ENCODE measurements around the gene UBA7. TPM values are rescaled to one million over a fixed set of nuclear protein-coding genes. Genes with fewer than 3 reads are reported as not detected.
"Not testable (repeated sequence)": the region's sequence is repeated elsewhere in the genome, so short reads cannot be mapped to it uniquely, and the experiment has no call there.

The UBA7 gene
- total and polyA plus RNA-seq, 2 donors (not counting 3 experiments of a cell fraction or from before 2014, with no cell fraction given): 57.4 to 80.7 TPM

- Histone ChIP-seq H3K4me2 (ENCODE audit: insufficient read depth, low read length) (no peak overlapping the region), H3K36me3 (ENCODE audit: control insufficient read depth in 2 of 2, extremely low read depth in 1 of 2, insufficient read depth in 2 of 2, low read length in 2 of 2) (peaks cover 2 to 14% of the 10 kb centered on the region in 2 experiments), H2AFZ (ENCODE audit: low read depth, low read length) (no peak overlapping the region), H4K20me1 (replicated peaks; ENCODE audit: control insufficient read depth, extremely low read depth, insufficient read depth, low read length) (no peaks in the 10 kb centered on the region), H3K9me1 (replicated peaks; ENCODE audit: control insufficient read depth, extremely low read depth, insufficient read depth, low read length) (no peaks in the 10 kb centered on the region), H3K27me3 (ENCODE audit: control insufficient read depth in 2 of 2, insufficient read depth in 2 of 2, low read length in 2 of 2) (no peaks in the 10 kb centered on the region), H3K79me2 (ENCODE audit: control insufficient read depth, insufficient read depth, low read length) (peaks cover 78% of the 10 kb centered on the region), H3K9ac (replicated peaks; ENCODE audit: extremely low read depth, insufficient read depth, low read length) (no peak overlapping the region), H3K4me1 (ENCODE audit: control insufficient read depth, extremely low read depth, insufficient read depth, low read length) (peaks cover 2% of the 10 kb centered on the region), H3K27ac (ENCODE audit: insufficient read depth, low read depth, low read length) (no peak overlapping the region), H3K9me3 (replicated peaks; ENCODE audit: control insufficient read depth, insufficient read depth, low read length) (no peaks in the 10 kb centered on the region), H3K4me3 (replicated peaks in 1 of 3; ENCODE audit: insufficient read depth in 1 of 3, low read depth in 1 of 3, low read length in 3 of 3) (no peak overlapping the region)
- BruUV-seq (replicated peaks): no TSS peak
- no peak for TF ChIP-seq FOS (IDR thresholded peaks at IDR 0.05; ENCODE audit: borderline replicate concordance, insufficient read depth, low read length)
- no peak for TF ChIP-seq MAX (IDR thresholded peaks at IDR 0.05; ENCODE audit: insufficient read depth, insufficient read length)
- TF ChIP-seq, protein P1, sequence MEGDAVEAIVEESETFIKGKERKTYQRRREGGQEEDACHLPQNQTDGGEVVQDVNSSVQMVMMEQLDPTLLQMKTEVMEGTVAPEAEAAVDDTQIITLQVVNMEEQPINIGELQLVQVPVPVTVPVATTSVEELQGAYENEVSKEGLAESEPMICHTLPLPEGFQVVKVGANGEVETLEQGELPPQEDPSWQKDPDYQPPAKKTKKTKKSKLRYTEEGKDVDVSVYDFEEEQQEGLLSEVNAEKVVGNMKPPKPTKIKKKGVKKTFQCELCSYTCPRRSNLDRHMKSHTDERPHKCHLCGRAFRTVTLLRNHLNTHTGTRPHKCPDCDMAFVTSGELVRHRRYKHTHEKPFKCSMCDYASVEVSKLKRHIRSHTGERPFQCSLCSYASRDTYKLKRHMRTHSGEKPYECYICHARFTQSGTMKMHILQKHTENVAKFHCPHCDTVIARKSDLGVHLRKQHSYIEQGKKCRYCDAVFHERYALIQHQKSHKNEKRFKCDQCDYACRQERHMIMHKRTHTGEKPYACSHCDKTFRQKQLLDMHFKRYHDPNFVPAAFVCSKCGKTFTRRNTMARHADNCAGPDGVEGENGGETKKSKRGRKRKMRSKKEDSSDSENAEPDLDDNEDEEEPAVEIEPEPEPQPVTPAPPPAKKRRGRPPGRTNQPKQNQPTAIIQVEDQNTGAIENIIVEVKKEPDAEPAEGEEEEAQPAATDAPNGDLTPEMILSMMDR (IDR thresholded peaks at IDR 0.05; ENCODE audit: extremely low read depth in 1 of 2, insufficient read depth in 1 of 2, low read depth in 1 of 2, low read length in 2 of 2): no peak
- TF ChIP-seq GATA2 (IDR thresholded peaks at IDR 0.05; ENCODE audit: insufficient read depth, insufficient read length, low read depth, low read length): no peak
- TF ChIP-seq POLR2AphosphoS5 (IDR thresholded peaks at IDR 0.05; ENCODE audit: insufficient read depth, low read depth, low read length): no peak
- TF ChIP-seq EZH2 (IDR thresholded peaks at IDR 0.05; ENCODE audit: borderline replicate concordance, low read depth, low read length, severe bottlenecking): no peak
- no peak for TF ChIP-seq MYC (IDR thresholded peaks at IDR 0.05; ENCODE audit: low read depth, low read length)
- no peak for TF ChIP-seq POLR2A (IDR thresholded peaks at IDR 0.05; ENCODE audit: low read depth, low read length)
- TF ChIP-seq JUN (IDR thresholded peaks at IDR 0.05; ENCODE audit: borderline replicate concordance, insufficient read depth, insufficient read length, low read depth): no peak
- ChIA-PET CTCF (interaction anchor here (1.4 kb wide), 1 partner anchor 15 kb away, joined by 4 read pairs; no protein-coding TSS in a partner anchor), POLR2A (no interaction called here)
- intact Hi-C loops (cut with micrococcal nuclease): no loop called here
- DNase-seq (ENCODE audit: low read depth, low spot score) (no peak), FAIRE-seq (no peak)
- dilution Hi-C loops (cut with MboI; ENCODE audit: extremely low pct_ligation_motif_present, low sequenced_read_pairs): no loop called here
These were observed 32.1 kb downstream of the UBA7 start for GRCh38 chr3:49781415-49782199.

DNA sequence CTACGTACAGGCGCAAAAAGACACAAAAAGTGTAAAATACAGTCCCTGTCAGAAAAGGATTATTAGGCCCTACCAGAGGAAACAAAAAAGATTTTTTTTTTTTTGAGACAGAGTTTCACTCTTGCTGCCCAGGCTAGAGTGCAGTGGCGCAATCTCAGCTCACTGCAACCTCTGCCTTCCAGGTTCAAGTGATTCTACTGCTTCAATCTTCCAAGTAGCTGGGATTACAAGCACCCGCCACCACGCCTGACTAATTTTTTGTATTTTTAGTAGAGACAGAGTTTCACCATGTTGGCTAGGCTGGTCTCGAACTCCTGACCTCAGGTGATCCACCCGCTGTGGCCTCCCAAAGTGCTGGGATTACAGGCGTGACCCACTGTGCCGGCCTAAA, 32.8 kb downstream of the UBA7 start:
- peaks cover 80% of the 10 kb centered on the region for H3K79me2 ChIP-seq (ENCODE audit: control insufficient read depth, insufficient read depth, low read length)
- H3K9me3 ChIP-seq (replicated peaks; ENCODE audit: control insufficient read depth, insufficient read depth, low read length); H3K9me1 ChIP-seq (replicated peaks; ENCODE audit: control insufficient read depth, extremely low read depth, insufficient read depth, low read length); FAIRE-seq; H4K20me1 ChIP-seq (replicated peaks; ENCODE audit: control insufficient read depth, extremely low read depth, insufficient read depth, low read length); H3K27ac ChIP-seq (ENCODE audit: insufficient read depth, low read depth, low read length); BruUV-seq (replicated peaks); H2AFZ ChIP-seq (ENCODE audit: low read depth, low read length); intact Hi-C loops (cut with micrococcal nuclease); DNase-seq (ENCODE audit: low read depth, low spot score); POLR2A ChIA-PET; H3K27me3 ChIP-seq (ENCODE audit: control insufficient read depth in 2 of 2, insufficient read depth in 2 of 2, low read length in 2 of 2); H3K4me3 ChIP-seq (replicated peaks in 1 of 3; ENCODE audit: insufficient read depth in 1 of 3, low read depth in 1 of 3, low read length in 3 of 3); dilution Hi-C loops (cut with MboI; ENCODE audit: extremely low pct_ligation_motif_present, low sequenced_read_pairs); H3K9ac ChIP-seq (replicated peaks; ENCODE audit: extremely low read depth, insufficient read depth, low read length); H3K4me2 ChIP-seq (ENCODE audit: insufficient read depth, low read length); H3K4me1 ChIP-seq (ENCODE audit: control insufficient read depth, extremely low read depth, insufficient read depth, low read length): not testable (repeated sequence)
- CTCF ChIA-PET: interaction anchor here (1.4 kb wide), 1 partner anchor 14 kb away, joined by 4 read pairs; no protein-coding TSS in a partner anchor
- peaks cover 2 to 14% of the 10 kb centered on the region in 2 experiments for H3K36me3 ChIP-seq (ENCODE audit: control insufficient read depth in 2 of 2, extremely low read depth in 1 of 2, insufficient read depth in 2 of 2, low read length in 2 of 2)
